PC-9 (cell line): ENCODE results near the gene TUBGCP2. TPM values are rescaled to one million over a fixed set of nuclear protein-coding genes. Genes with fewer than 3 reads are reported as not detected.

ENCODE experiments used
- BruUV-seq: library from RNA; stranded (reverse); fragments of 400-500 nt; replicated peaks from 2 replicates; lab custom pipeline; 2021; lab: Mats Ljungman, UMichigan
- CTCF ChIA-PET: fragments of 300-600 bp; sonication (Branson Sonifier 250); formaldehyde crosslinking; loops from one replicate; lab custom pipeline; 2022; ENCODE audit warnings: antibody characterized with exemption; lab: Charles Lee
- POLR2A ChIA-PET: fragments of 300-600 bp; sonication (Branson Sonifier 250); formaldehyde crosslinking; loops from one replicate; lab custom pipeline; 2022; ENCODE audit warnings: antibody characterized with exemption; ENCODE audit not compliant: unreplicated experiment; lab: Charles Lee
- DNase-seq, 2 experiments: peaks; one replicate each; pipeline versions ENCODE4 v3.0.0 to v3.0.0-alpha.2; 2015 to 2022; ENCODE audit warnings: mixed read lengths in 1 of 2
- H2AFZ ChIP-seq: fragments of 200-600 bp; sonication (generic); 2 replicates; pipeline ENCODE4 v1.8.1; 2017; ENCODE audit warnings: antibody characterized with exemption
- H3F3A ChIP-seq: fragments of 200-600 bp; sonication (generic); 2 replicates; pipeline ENCODE4 v1.8.1; 2017; ENCODE audit warnings: antibody characterized with exemption, mild to moderate bottlenecking, low read depth; ENCODE audit not compliant: insufficient read depth
- H3K27ac ChIP-seq: fragments of 200-600 bp; sonication (generic); 2 replicates; pipeline ENCODE4 v1.6.1; 2016; ENCODE audit warnings: mixed run types
- H3K27me3 ChIP-seq: fragments of 200-600 bp; sonication (generic); 2 replicates; pipeline ENCODE4 v1.6.1; 2016; ENCODE audit warnings: low read depth, mixed run types; ENCODE audit not compliant: insufficient read depth
- H3K36me3 ChIP-seq: fragments of 200-600 bp; sonication (generic); 2 replicates; pipeline ENCODE4 v1.6.1; 2016; ENCODE audit warnings: low read depth, mixed run types
- H3K4me1 ChIP-seq: fragments of 200-600 bp; sonication (generic); replicated peaks from 2 replicates; pipeline ENCODE4 v1.6.1; 2016; ENCODE audit warnings: mixed run types; ENCODE audit not compliant: insufficient read depth
- H3K4me2 ChIP-seq: fragments of 200-600 bp; sonication (generic); 2 replicates; pipeline ENCODE4 v1.6.1; 2017; ENCODE audit warnings: mixed run types
- H3K4me3 ChIP-seq: fragments of 200-600 bp; sonication (generic); 2 replicates; pipeline ENCODE4 v1.6.1; 2016; ENCODE audit warnings: mixed run types
- H3K79me2 ChIP-seq: fragments of 200-600 bp; sonication (generic); 2 replicates; pipeline ENCODE4 v1.6.1; 2017; ENCODE audit warnings: low read depth, mixed run types
- H3K9me2 ChIP-seq: fragments of 200-600 bp; sonication (generic); 2 replicates; pipeline ENCODE4 v1.8.1; 2017; ENCODE audit warnings: mild to moderate bottlenecking; ENCODE audit not compliant: insufficient read depth
- H3K9me3 ChIP-seq: fragments of 200-600 bp; sonication (generic); 2 replicates; pipeline ENCODE4 v1.8.1; 2016; ENCODE audit warnings: low read depth; ENCODE audit not compliant: insufficient read depth
- H4K20me1 ChIP-seq: fragments of 200-600 bp; sonication (generic); 2 replicates; pipeline ENCODE4 v1.8.1; 2017; ENCODE audit not compliant: insufficient read depth
- CTCF ChIP-seq: fragments of 200-600 bp; sonication (generic); conservative IDR thresholded peaks from 2 replicates; pipeline ENCODE4 v1.6.1; 2017; ENCODE audit warnings: mixed run types, antibody characterized with exemption, mild to moderate bottlenecking, moderate library complexity
- EZH2 ChIP-seq: fragments of 200-600 bp; sonication (generic); IDR thresholded peaks from 2 replicates; pipeline ENCODE4 v1.8.0; 2017; ENCODE audit warnings: antibody characterized with exemption, low read depth
- intact Hi-C: fragments of 100-400 bp; cut with micrococcal nuclease; formaldehyde crosslinking; loops from one replicate; pipeline ENCODE4 v1.10.0; 2022; ENCODE audit not compliant: unreplicated experiment
- total RNA-seq: library from RNA; stranded (reverse); gene quantifications from 2 replicates; pipeline ENCODE4 v1.2.3, GENCODE V29; 2021

The TUBGCP2 gene
- total RNA-seq, 1 experiment from 2014 or later, result 52.8 TPM

GRCh38 chr10:133293810-133294119 is 14.9 kb downstream of the TUBGCP2 start:
- TF ChIP-seq EZH2 (no peak), CTCF (no peak)
- Histone ChIP-seq H3K4me2 (peak overlapping the region; percentile 49), H3K4me3 (no peak overlapping the region; the same call in 1 of the 2 replicates), H3K9me2 (no peaks in the 10 kb centered on the region), H3K79me2 (no peaks in the 10 kb centered on the region), H3K27me3 (no peaks in the 10 kb centered on the region), H3K4me1 (peaks cover 22% of the 10 kb centered on the region), H2AFZ (no peak overlapping the region), H4K20me1 (no peaks in the 10 kb centered on the region), H3K9me3 (no peaks in the 10 kb centered on the region), H3F3A (peaks cover 19% of the 10 kb centered on the region; the same call in 1 of the 2 replicates), H3K36me3 (no peaks in the 10 kb centered on the region), H3K27ac (peak overlapping the region; percentile 67)
- ChIA-PET POLR2A (no interaction called here), CTCF (no interaction called here)
- BruUV-seq, result no TSS peak
- intact Hi-C loops, result loop anchor here (1.0 kb wide), 1 partner anchor 14 kb away; no protein-coding TSS in a partner anchor
- no peak for DNase-seq

GRCh38 chr10:133292919-133293809 is 15.5 kb downstream of the TUBGCP2 start:
- Histone ChIP-seq H3K4me1 (peaks cover 22% of the 10 kb centered on the region), H3K27me3 (no peaks in the 10 kb centered on the region), H3K4me3 (no peak overlapping the region; the same call in 1 of the 2 replicates), H3F3A (peaks cover 19% of the 10 kb centered on the region; the same call in 1 of the 2 replicates), H3K36me3 (no peaks in the 10 kb centered on the region), H4K20me1 (no peaks in the 10 kb centered on the region), H3K9me3 (no peaks in the 10 kb centered on the region), H3K79me2 (no peaks in the 10 kb centered on the region), H3K4me2 (peak overlapping the region; percentile 49), H3K9me2 (no peaks in the 10 kb centered on the region), H2AFZ (no peak overlapping the region), H3K27ac (peak overlapping the region; percentile 72)
- intact Hi-C loops, result loop anchor here (1.0 kb wide), 1 partner anchor 14 kb away; no protein-coding TSS in a partner anchor
- ChIA-PET CTCF (interaction anchor here (0.7 to 0.8 kb wide), 2 partner anchors 14 to 36 kb away, joined by 3 read pairs; no protein-coding TSS in a partner anchor), POLR2A (interaction anchor here (0.7 kb wide), 1 partner anchor 385 kb away, joined by 3 read pairs; no protein-coding TSS in a partner anchor)
- DNase-seq, result peak; percentile 66 to 73
- no TSS peak for BruUV-seq
- no peak for TF ChIP-seq EZH2

GRCh38 chr10:133289761-133290160 is 18.9 kb downstream of the TUBGCP2 start:
- Histone ChIP-seq H3K79me2 (no peaks in the 10 kb centered on the region), H3K4me2 (no peak overlapping the region), H3K27ac (no peak overlapping the region), H3K9me3 (no peaks in the 10 kb centered on the region), H3F3A (peaks cover 19% of the 10 kb centered on the region; the same call in 1 of the 2 replicates), H3K9me2 (no peaks in the 10 kb centered on the region), H3K27me3 (no peaks in the 10 kb centered on the region), H4K20me1 (no peaks in the 10 kb centered on the region), H3K4me3 (no peak overlapping the region), H3K4me1 (peaks cover 22% of the 10 kb centered on the region), H3K36me3 (no peaks in the 10 kb centered on the region), H2AFZ (no peak overlapping the region)
- intact Hi-C loops, result loop anchor here (10.0 kb wide), 1 partner anchor 65 kb away; no protein-coding TSS in a partner anchor
- no peak for TF ChIP-seq EZH2
- TF ChIP-seq CTCF, result no peak
- DNase-seq, result no peak
- ChIA-PET POLR2A (no interaction called here), CTCF (no interaction called here)
- BruUV-seq, result no TSS peak
